Endothelial cell of umbilical vein (primary cell): Measurements from ENCODE around the gene DNAH9.

Experiments
- EZH2 ChIP-seq: IDR thresholded peaks from 2 replicates; pipeline ENCODE4 v1.6.1; 2012; ENCODE audit warnings: borderline replicate concordance, low read depth, mild to moderate bottlenecking, moderate library complexity, low read length, inconsistent platforms; ENCODE audit not compliant: severe bottlenecking
- GATA2 ChIP-seq: IDR thresholded peaks from 2 replicates; pipeline ENCODE4 v1.7.0; 2011; ENCODE audit warnings: low read depth, mild to moderate bottlenecking, moderate library complexity, mixed read lengths, low read length; ENCODE audit not compliant: insufficient read length, insufficient read depth
- POLR2A ChIP-seq: IDR thresholded peaks from 2 replicates; pipeline ENCODE4 v1.6.1; 2012; ENCODE audit warnings: low read depth, mild to moderate bottlenecking, control low read depth, low read length
- POLR2AphosphoS5 ChIP-seq: IDR thresholded peaks from 2 replicates; pipeline ENCODE4 v1.6.1; 2012; ENCODE audit warnings: low read depth, mild to moderate bottlenecking, control low read depth, low read length, moderate library complexity; ENCODE audit not compliant: insufficient read depth
- TF ChIP-seq, protein P1 (sequence below), 2 donors: IDR thresholded peaks; 1 replicate in 1 of 2; 2 replicates in 1 of 2; pipeline ENCODE4 v1.5.1; 2011; ENCODE audit warnings: low read length in 2 of 2, mild to moderate bottlenecking in 2 of 2, moderate library complexity in 2 of 2, control low read depth in 1 of 2, inconsistent platforms in 1 of 2, low read depth in 1 of 2; ENCODE audit not compliant: insufficient read depth in 1 of 2; ENCODE audit errors: extremely low read depth in 1 of 2
- TF ChIP-seq, protein P2 (sequence below): IDR thresholded peaks from 2 replicates; pipeline ENCODE4 v1.6.1; 2011; ENCODE audit not compliant: insufficient read depth, insufficient read length

GRCh38 chr17:11986179-11986941 lies 388.1 kb downstream of the DNAH9 start:
- TF ChIP-seq, protein P1, sequence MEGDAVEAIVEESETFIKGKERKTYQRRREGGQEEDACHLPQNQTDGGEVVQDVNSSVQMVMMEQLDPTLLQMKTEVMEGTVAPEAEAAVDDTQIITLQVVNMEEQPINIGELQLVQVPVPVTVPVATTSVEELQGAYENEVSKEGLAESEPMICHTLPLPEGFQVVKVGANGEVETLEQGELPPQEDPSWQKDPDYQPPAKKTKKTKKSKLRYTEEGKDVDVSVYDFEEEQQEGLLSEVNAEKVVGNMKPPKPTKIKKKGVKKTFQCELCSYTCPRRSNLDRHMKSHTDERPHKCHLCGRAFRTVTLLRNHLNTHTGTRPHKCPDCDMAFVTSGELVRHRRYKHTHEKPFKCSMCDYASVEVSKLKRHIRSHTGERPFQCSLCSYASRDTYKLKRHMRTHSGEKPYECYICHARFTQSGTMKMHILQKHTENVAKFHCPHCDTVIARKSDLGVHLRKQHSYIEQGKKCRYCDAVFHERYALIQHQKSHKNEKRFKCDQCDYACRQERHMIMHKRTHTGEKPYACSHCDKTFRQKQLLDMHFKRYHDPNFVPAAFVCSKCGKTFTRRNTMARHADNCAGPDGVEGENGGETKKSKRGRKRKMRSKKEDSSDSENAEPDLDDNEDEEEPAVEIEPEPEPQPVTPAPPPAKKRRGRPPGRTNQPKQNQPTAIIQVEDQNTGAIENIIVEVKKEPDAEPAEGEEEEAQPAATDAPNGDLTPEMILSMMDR (IDR thresholded peaks at IDR 0.05; ENCODE audit: extremely low read depth in 1 of 2, insufficient read depth in 1 of 2, low read depth in 1 of 2, low read length in 2 of 2), result no peak
- TF ChIP-seq POLR2A (no peak), GATA2 (no peak), EZH2 (no peak), POLR2AphosphoS5 (no peak)
- TF ChIP-seq, protein P2, sequence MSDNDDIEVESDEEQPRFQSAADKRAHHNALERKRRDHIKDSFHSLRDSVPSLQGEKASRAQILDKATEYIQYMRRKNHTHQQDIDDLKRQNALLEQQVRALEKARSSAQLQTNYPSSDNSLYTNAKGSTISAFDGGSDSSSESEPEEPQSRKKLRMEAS, result no peak
